HFFc6 (cell line): Measurements from ENCODE around the gene SEL1L. TPM values are rescaled to one million over a fixed set of nuclear protein-coding genes. Genes with fewer than 3 reads are reported as not detected.
A peak's percentile ranks its signal among the peaks of the same experiment; 100 is the strongest.

ENCODE experiments used
- DNase-seq: peaks from one replicate; pipeline ENCODE4 v3.0.0-alpha.2; 2018
- H3K27ac Mint-ChIP-seq: 2 replicates; pipeline ENCODE4 v1.8.0; 2020; ENCODE audit warnings: mild to moderate bottlenecking, mixed read lengths
- H3K27me3 Mint-ChIP-seq: 2 replicates; pipeline ENCODE4 v1.8.0; 2021; ENCODE audit warnings: mild to moderate bottlenecking, moderate library complexity, mixed read lengths; ENCODE audit not compliant: insufficient read depth
- H3K36me3 Mint-ChIP-seq: 2 replicates; pipeline ENCODE4 v1.8.0; 2021; ENCODE audit warnings: low read depth, mixed read lengths
- H3K4me1 Mint-ChIP-seq: 2 replicates; pipeline ENCODE4 v1.8.0; 2020; ENCODE audit warnings: low read depth, mixed read lengths
- H3K4me3 Mint-ChIP-seq: 2 replicates; pipeline ENCODE4 v1.8.0; 2020; ENCODE audit warnings: mild to moderate bottlenecking, moderate library complexity, mixed read lengths
- H3K9me3 Mint-ChIP-seq: 2 replicates; pipeline ENCODE4 v1.8.0; 2020; ENCODE audit warnings: mild to moderate bottlenecking, mixed read lengths
- CTCF ChIP-seq: fragments of 200-600 bp; sonication (generic); IDR thresholded peaks from 2 replicates; pipeline ENCODE4 v1.5.0; 2021; ENCODE audit warnings: antibody characterized with exemption, mild to moderate bottlenecking
- total RNA-seq, 6 experiments: library from RNA; stranded (reverse); fragmentation: NEBNext Ultra II Directional; extraction: Animal tissue kit (Norgen Biotek cat#: 25700); gene quantifications; 2 replicates in 1 of 6; 3 replicates in 5 of 6; pipeline ENCODE4 v1.2.3, GENCODE V29; 2021

Gene SEL1L
- total RNA-seq, 6 experiments from 2014 or later, result 84.1 to 101 (median 98.4) TPM

- no peak for DNase-seq
- Mint-ChIP-seq H3K4me3 (no peak overlapping the region), H3K36me3 (no peaks in the 10 kb centered on the region), H3K27me3 (no peaks in the 10 kb centered on the region), H3K9me3 (peaks cover 6% of the 10 kb centered on the region; the same call in 1 of the 2 replicates), H3K4me1 (peaks cover 22% of the 10 kb centered on the region), H3K27ac (no peak overlapping the region)
- TF ChIP-seq CTCF, result no peak
Measured at GRCh38 chr14:81536241-81536771, 2.7 kb upstream of the SEL1L start.

- no peak overlapping the region for H3K27ac Mint-ChIP-seq
- H3K4me3 Mint-ChIP-seq, result peak overlapping the region; percentile 7; the same call in 1 of the 2 replicates
- no peak for DNase-seq
- no peak for TF ChIP-seq CTCF
- no peaks in the 10 kb centered on the region for H3K27me3 Mint-ChIP-seq
- no peaks in the 10 kb centered on the region for H3K36me3 Mint-ChIP-seq
- H3K9me3 Mint-ChIP-seq, result peaks cover 6% of the 10 kb centered on the region; the same call in 1 of the 2 replicates
- H3K4me1 Mint-ChIP-seq, result peaks cover 22% of the 10 kb centered on the region
Measured at GRCh38 chr14:81535396-81536164, 1.9 kb upstream of the SEL1L start.

GRCh38 chr14:81534510-81535074 lies 939 bp upstream of the SEL1L start:
- H3K27me3 Mint-ChIP-seq, result no peaks in the 10 kb centered on the region
- peaks cover 6% of the 10 kb centered on the region; the same call in 1 of the 2 replicates for H3K9me3 Mint-ChIP-seq
- no peaks in the 10 kb centered on the region for H3K36me3 Mint-ChIP-seq
- DNase-seq, result no peak
- peak overlapping the region; percentile 98; the same call in 1 of the 2 replicates for H3K4me3 Mint-ChIP-seq
- H3K27ac Mint-ChIP-seq, result no peak overlapping the region
- H3K4me1 Mint-ChIP-seq, result peaks cover 22% of the 10 kb centered on the region
- no peak for TF ChIP-seq CTCF

- no peak for DNase-seq
- Mint-ChIP-seq H3K36me3 (no peaks in the 10 kb centered on the region), H3K4me3 (peak overlapping the region; percentile 98), H3K27me3 (no peaks in the 10 kb centered on the region), H3K4me1 (peaks cover 22% of the 10 kb centered on the region), H3K27ac (peak overlapping the region; percentile 87), H3K9me3 (peaks cover 6% of the 10 kb centered on the region; the same call in 1 of the 2 replicates)
- no peak for TF ChIP-seq CTCF
Measured at GRCh38 chr14:81533212-81533535, 479 bp downstream of the SEL1L start.

- no peak for TF ChIP-seq CTCF
- Mint-ChIP-seq H3K4me3 (no peak overlapping the region), H3K27me3 (no peaks in the 10 kb centered on the region), H3K9me3 (no peaks in the 10 kb centered on the region), H3K27ac (no peak overlapping the region), H3K36me3 (peaks cover 9% of the 10 kb centered on the region), H3K4me1 (peaks cover 18% of the 10 kb centered on the region)
- DNase-seq, result no peak
Measured at GRCh38 chr14:81529391-81529790, 4.3 kb downstream of the SEL1L start.
